ENCODE measurements around the gene RNASE2.

- TF ChIP-seq POLR2A (IDR thresholded peaks at IDR 0.05) (no peak), EP300 (IDR thresholded peaks at IDR 0.05) (no peak), CTCF (IDR thresholded peaks at IDR 0.05) (no peak)
Observed at GRCh38 chr14:20986811-20987210, 31.5 kb downstream of the RNASE2 start.

Measured in stomach (tissue), 4 donors.